Tibial artery (tissue), 4 donors: ENCODE data around the gene CD53.
"Not testable (repeated sequence)": the region's sequence is repeated elsewhere in the genome, so short reads cannot be mapped to it uniquely, and the experiment has no call there.

ENCODE experiments used
- DNase-seq, 2 donors: peaks; one replicate each; pipeline ENCODE4 v3.0.0-alpha.2; 2019
- H3K27ac ChIP-seq, 2 donors: fragments of 200-600 bp; sonication (generic) in 1 of 2; 1 replicate in 1 of 2; 2 replicates in 1 of 2; pipeline ENCODE4 v1.5.1; 2018 to 2019; ENCODE audit warnings: mild to moderate bottlenecking in 1 of 2
- H3K27me3 ChIP-seq, 2 donors: fragments of 200-600 bp; sonication (generic) in 1 of 2; one replicate each; pipeline versions ENCODE4 v1.5.1 to v1.6.0; 2016 to 2019
- H3K36me3 ChIP-seq, 3 donors: fragments of 200-600 bp; sonication (generic) in 2 of 3; one replicate each; pipeline ENCODE4 v1.5.1; 2016 to 2019; ENCODE audit warnings: mild to moderate bottlenecking in 2 of 3
- H3K4me1 ChIP-seq, 4 donors: fragments of 200-600 bp; sonication (generic) in 2 of 4; 1 replicate in 3 of 4; 2 replicates in 1 of 4; pipeline ENCODE4 v1.5.1; 2016 to 2019
- H3K4me3 ChIP-seq, 2 donors: fragments of 200-600 bp; sonication (generic) in 1 of 2; 1 replicate in 1 of 2; 2 replicates in 1 of 2; pipeline ENCODE4 v1.5.1; 2018 to 2019; ENCODE audit warnings: mild to moderate bottlenecking in 2 of 2
- H3K9me3 ChIP-seq, 3 donors: fragments of 200-600 bp; sonication (generic) in 1 of 3; one replicate each; pipeline ENCODE4 v1.5.1; 2016 to 2019
- CTCF ChIP-seq, 2 experiments: fragments of 200-600 bp in 1 of 2; fragments of 450-650 bp in 1 of 2; IDR thresholded peaks; one replicate each; pipeline ENCODE4 v1.5.1; 2017 to 2019; ENCODE audit warnings: antibody characterized with exemption in 2 of 2, mild to moderate bottlenecking in 1 of 2, moderate library complexity in 1 of 2
- intact Hi-C: fragments of 100-400 bp; cut with DNase I; formaldehyde crosslinking; loops from one replicate; pipeline ENCODE4 v1.15.0; 2023; ENCODE audit warnings: low total_unique reads

The CD53 gene

GRCh38 chr1:110860174-110860573 lies 12.8 kb upstream of the CD53 start:
- Histone ChIP-seq H3K9me3 (peaks cover 0 to 7% (median 0%) of the 10 kb centered on the region in 3 donors), H3K4me3 (no peak overlapping the region), H3K27me3 (no peaks in the 10 kb centered on the region), H3K4me1 (no peaks in the 10 kb centered on the region), H3K36me3 (no peaks in the 10 kb centered on the region), H3K27ac (no peak overlapping the region)
- intact Hi-C loops = no loop called here
- no peak for TF ChIP-seq CTCF (IDR thresholded peaks at IDR 0.05)
- DNase-seq = no peak

DNA sequence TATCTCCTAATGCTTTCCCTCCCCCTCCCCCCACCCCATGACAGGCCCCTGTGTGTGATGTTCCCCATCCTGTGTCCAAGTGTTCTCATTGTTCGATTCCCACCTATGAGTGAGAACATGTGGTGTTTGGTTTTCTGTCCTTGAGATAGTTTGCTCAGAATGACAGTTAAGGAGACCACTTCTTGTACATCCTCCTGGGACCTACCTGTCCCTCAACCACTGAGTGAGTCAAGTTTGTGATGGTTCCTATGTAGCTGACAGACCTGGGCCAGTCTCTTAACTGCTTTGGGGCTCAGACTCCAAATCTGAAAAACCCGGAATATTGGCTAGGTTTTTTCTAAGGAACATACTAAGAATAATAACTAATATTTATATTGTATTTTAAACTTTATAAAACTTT lies 12.3 kb upstream of the CD53 start:
- H3K4me3 ChIP-seq, H3K36me3 ChIP-seq, DNase-seq, H3K27ac ChIP-seq, intact Hi-C loops, H3K27me3 ChIP-seq, H3K4me1 ChIP-seq: not testable (repeated sequence)
- H3K9me3 ChIP-seq = peaks cover 0 to 11% (median 0%) of the 10 kb centered on the region in 3 donors

- intact Hi-C loops, H3K27ac ChIP-seq, H3K4me3 ChIP-seq, H3K36me3 ChIP-seq, DNase-seq, H3K27me3 ChIP-seq, H3K4me1 ChIP-seq: not testable (repeated sequence)
- H3K9me3 ChIP-seq = peaks cover 0 to 12% (median 0%) of the 10 kb centered on the region in 3 donors
Measured at GRCh38 chr1:110861942-110862341, 11.0 kb upstream of the CD53 start.

DNA sequence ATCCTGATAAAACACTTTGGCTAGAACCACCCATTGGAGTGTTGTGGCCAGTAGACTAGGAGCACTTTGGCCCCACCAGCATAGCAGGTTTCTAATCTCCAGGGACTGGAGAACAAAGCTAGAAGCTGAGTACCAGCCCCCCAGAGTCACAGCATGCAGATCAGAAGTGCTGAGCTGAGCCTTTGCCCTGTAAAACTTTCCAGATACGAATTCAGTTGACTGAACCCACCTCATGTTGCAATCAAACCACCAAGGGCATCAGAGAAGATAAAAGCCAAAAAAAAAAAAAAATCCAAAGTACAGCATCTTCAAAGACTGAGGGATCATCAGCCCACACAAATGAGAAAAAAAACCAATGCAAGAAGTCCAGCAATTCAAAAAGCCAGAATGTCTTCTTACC lies 8.7 kb upstream of the CD53 start:
- H3K36me3 ChIP-seq = no peaks in the 10 kb centered on the region
- no peak for DNase-seq
- H3K4me3 ChIP-seq = no peak overlapping the region
- no peaks in the 10 kb centered on the region for H3K4me1 ChIP-seq
- no peak overlapping the region for H3K27ac ChIP-seq
- H3K27me3 ChIP-seq = no peaks in the 10 kb centered on the region
- H3K9me3 ChIP-seq = peaks cover 0 to 12% (median 6%) of the 10 kb centered on the region in 3 donors
- intact Hi-C loops = no loop called here
- TF ChIP-seq CTCF (IDR thresholded peaks at IDR 0.05) = no peak

DNA sequence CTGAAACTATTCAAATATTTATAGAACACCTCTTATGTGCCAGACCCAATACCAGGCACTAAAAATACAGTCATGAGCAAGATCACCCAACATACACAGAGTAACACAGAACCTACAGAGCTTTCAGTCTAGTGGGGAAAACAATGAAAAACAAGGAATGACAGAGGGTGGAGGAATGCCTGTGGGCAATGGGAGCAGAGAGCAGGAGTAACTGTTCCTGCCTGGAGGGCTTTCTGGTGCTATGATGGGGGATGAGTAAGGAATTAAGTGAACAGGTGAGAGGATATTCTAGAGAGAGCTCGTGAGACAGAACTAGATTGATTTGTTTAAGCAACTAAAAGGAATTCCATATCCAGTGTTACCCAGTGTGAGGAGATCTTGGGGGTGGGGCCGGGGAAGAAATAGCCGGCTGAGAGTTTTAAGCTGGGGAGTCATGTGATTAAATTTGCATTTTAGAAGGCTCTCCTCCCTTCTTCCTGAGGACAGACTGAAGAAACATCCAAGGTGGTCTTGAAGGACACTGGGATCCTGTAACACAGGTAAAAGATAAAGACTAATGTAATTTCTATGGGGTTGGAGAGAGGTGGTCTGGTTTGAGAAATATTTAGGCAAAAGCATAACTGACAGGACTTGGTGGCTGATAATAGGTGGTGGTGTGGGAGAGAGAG lies 2.1 kb upstream of the CD53 start:
- Histone ChIP-seq H3K4me3 (no peak overlapping the region), H3K9me3 (peaks cover 0 to 6% (median 0%) of the 10 kb centered on the region in 3 donors), H3K4me1 (no peaks in the 10 kb centered on the region), H3K27ac (no peak overlapping the region), H3K27me3 (no peaks in the 10 kb centered on the region), H3K36me3 (no peaks in the 10 kb centered on the region)
- TF ChIP-seq CTCF (IDR thresholded peaks at IDR 0.05) = no peak
- DNase-seq = no peak
- intact Hi-C loops = no loop called here

DNA sequence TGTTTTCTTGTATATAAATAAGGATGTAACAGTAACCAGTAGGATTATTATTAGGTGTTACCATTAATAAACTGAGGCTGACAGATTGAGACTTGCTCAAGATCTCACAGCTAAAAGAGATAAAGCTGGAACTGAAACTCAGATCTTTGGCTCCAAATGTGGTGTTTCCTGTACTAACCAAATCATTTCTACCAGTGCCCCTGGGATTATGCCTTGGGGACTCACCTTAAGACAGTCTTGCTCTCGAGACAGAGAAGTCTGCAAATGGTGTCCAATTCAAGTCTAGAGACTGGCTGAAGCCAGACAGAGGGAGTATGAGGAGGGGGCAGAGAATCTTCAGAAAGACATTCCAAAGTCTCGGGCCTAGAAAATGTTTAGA lies 593 bp upstream of the CD53 start:
- TF ChIP-seq CTCF (IDR thresholded peaks at IDR 0.05) = no peak
- no peak for DNase-seq

GRCh38 chr1:110873856-110874255 lies 908 bp downstream of the CD53 start:
- H3K9me3 ChIP-seq = no peaks in the 10 kb centered on the region
- H3K27ac ChIP-seq = no peak overlapping the region
- no peak for DNase-seq
- intact Hi-C loops = no loop called here
- peak overlapping the region; percentile 30 to 34 for H3K4me3 ChIP-seq
- TF ChIP-seq CTCF (IDR thresholded peaks at IDR 0.05) = no peak
- no peaks in the 10 kb centered on the region for H3K36me3 ChIP-seq
- no peaks in the 10 kb centered on the region for H3K4me1 ChIP-seq
- no peaks in the 10 kb centered on the region for H3K27me3 ChIP-seq

More for the DNA sequence above, 593 bp upstream of the CD53 start:
- intact Hi-C loops = no loop called here
- Histone ChIP-seq H3K4me3 (no peak overlapping the region), H3K27ac (no peak overlapping the region), H3K9me3 (peaks cover 0 to 6% (median 0%) of the 10 kb centered on the region in 3 donors), H3K27me3 (no peaks in the 10 kb centered on the region), H3K36me3 (no peaks in the 10 kb centered on the region), H3K4me1 (no peaks in the 10 kb centered on the region)
